Astrocyte (in vitro differentiated cells and primary cell): ENCODE data around the gene FOXK2.

Experiments used
- EZH2 ChIP-seq: IDR thresholded peaks from 2 replicates; pipeline ENCODE4 v1.6.1; 2012; ENCODE audit warnings: mild to moderate bottlenecking, low read length, inconsistent platforms; ENCODE audit not compliant: insufficient read depth
- TF ChIP-seq, protein P1 (sequence below): IDR thresholded peaks from 2 replicates; pipeline ENCODE4 v1.5.1; 2011; ENCODE audit warnings: low read depth, mild to moderate bottlenecking, inconsistent platforms, low read length, moderate library complexity; ENCODE audit not compliant: insufficient read depth

GRCh38 chr17:82490512-82491195 lies 28.9 kb upstream of the FOXK2 start:
- TF ChIP-seq, protein P1, sequence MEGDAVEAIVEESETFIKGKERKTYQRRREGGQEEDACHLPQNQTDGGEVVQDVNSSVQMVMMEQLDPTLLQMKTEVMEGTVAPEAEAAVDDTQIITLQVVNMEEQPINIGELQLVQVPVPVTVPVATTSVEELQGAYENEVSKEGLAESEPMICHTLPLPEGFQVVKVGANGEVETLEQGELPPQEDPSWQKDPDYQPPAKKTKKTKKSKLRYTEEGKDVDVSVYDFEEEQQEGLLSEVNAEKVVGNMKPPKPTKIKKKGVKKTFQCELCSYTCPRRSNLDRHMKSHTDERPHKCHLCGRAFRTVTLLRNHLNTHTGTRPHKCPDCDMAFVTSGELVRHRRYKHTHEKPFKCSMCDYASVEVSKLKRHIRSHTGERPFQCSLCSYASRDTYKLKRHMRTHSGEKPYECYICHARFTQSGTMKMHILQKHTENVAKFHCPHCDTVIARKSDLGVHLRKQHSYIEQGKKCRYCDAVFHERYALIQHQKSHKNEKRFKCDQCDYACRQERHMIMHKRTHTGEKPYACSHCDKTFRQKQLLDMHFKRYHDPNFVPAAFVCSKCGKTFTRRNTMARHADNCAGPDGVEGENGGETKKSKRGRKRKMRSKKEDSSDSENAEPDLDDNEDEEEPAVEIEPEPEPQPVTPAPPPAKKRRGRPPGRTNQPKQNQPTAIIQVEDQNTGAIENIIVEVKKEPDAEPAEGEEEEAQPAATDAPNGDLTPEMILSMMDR = no peak
- no peak for TF ChIP-seq EZH2
